GM21515 (cell line): Measurements from ENCODE around the gene ST7.

ENCODE experiments used
- ATAC-seq: cut with Tn5 transposase; IDR thresholded peaks from one replicate; pipeline ENCODE4 v1.9.1; 2021; ENCODE audit not compliant: unreplicated experiment

Gene ST7

GRCh38 chr7:117061751-117062150 lies 108.5 kb downstream of the ST7 start:
- ATAC-seq, result no peak

GRCh38 chr7:117062300-117062699 lies 109.0 kb downstream of the ST7 start:
- no peak for ATAC-seq

DNA sequence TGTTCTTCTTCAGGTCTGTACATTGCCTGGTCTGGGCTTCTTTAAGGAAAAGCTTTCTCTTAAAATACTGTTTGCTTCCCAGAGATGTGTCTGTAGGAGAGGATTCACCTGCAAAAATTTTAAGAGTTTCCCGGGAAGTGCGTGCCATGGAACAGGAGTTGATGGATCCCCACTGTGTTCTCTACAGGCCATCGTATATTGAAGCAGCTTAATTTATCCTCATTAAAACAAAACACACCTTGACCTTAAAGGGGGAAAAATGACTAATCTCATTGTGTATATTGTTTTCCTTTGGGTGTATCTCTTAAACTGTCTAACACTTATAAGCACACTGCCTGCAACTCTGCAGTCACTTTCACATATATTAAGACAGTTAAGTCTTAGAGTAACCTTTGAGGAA lies 111.4 kb downstream of the ST7 start:
- no peak for ATAC-seq

- ATAC-seq, result no peak
Observed at GRCh38 chr7:117065571-117066150, 112.4 kb downstream of the ST7 start.

DNA sequence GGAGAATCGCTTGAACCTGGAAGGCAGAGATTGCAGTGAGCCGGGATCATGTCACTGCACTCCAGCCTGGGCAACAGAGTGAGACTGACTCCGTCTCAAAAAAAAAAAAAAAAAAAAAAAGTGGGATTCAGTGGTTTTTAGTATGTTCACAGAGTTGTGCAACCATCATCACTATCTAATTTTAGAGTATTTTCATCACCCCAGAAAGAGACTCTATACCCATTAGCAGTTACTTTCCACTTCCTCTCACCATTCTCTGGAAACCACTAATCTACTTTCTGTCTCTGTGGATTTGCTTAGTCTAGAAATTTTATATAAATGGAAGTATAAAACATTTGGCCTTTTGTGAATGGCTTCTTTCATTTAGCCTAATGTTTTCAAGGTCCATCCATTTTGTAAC lies 113.4 kb downstream of the ST7 start:
- no peak for ATAC-seq

- ATAC-seq, result no peak
Observed at GRCh38 chr7:117067340-117067739, 114.0 kb downstream of the ST7 start.

- ATAC-seq, result no peak
Observed at GRCh38 chr7:117068511-117069145, 115.3 kb downstream of the ST7 start.

DNA sequence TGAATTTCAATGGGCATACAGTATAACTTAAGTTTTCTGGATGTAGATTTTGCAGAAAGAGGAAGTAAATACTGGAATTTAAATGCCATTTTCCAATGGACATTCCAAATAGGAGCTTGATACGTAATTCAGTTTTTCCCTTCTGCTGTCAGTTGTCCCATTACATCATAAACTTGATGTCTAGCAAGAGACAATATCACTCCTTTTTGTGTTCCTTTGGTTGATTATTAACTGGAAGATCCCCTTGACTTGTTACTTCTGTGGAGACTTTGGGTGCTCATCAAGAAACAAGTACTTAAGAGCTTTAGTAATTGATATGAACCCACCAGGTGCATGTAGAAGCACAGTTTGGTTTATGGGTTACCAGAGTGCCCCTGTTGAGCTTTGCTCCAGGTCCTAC lies 116.1 kb downstream of the ST7 start:
- ATAC-seq, result no peak

DNA sequence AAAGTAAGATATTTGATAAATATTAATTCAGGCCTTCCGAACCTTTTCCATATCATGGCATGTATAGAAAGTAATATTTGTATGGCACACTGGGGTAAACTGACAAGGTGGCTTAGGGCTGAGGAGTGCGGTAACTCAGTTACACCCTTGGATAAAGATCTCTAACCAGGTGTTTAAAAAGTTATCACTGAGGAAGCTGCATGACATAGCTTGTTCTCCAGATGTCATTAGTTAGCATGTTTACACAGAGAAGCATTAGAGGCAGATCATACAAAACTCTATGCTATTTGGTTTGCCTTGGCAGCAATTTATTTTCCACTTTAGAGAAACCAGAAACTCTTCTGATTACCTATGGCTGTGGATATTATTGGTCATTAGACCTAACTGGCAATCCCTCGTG lies 118.2 kb downstream of the ST7 start:
- no peak for ATAC-seq

DNA sequence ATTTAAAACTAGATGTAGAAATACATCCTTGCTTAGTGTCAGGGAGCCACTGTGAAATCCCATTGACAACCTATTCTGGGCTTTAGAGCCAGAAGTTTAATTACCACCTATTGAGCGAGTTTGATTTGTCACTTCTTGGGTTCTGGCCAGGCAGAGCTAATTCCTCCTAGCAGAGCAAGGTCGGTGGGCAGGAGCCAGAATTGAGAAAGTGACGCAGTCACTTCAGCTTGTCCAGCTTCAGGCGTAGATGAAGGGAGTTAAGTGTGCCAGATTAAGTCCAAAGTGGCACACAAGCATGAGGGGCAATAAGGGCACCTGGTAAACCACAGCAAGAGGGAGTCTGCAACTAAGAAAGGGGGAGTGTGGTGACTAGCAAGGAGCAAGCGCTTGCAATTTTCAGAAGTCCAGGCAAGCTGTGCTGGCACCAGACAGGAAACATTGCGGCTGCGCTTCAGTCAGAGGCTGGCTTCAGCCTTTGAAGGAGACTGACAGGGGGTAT lies 119.4 kb downstream of the ST7 start:
- no peak for ATAC-seq

DNA sequence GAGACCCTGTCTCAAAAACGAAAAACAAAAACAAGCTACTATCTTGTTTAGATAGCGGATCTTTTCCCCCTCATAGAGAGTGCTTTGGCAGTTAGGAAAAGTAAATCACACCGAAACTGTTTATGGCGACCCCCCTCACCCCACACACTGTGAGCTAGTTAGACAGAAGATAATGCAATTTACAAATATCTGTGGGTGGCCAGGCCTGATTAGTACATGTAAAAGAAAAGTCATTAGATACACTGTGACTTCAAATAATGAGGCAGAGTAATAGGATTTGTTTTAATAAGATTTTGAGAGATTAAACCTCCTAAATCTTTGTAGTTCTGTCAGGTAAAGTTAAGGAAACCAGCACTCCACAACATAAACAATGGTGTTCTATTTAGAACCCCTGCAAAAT lies 121.1 kb downstream of the ST7 start:
- ATAC-seq, result no peak

- ATAC-seq, result no peak
Observed at GRCh38 chr7:117075934-117076333, 122.6 kb downstream of the ST7 start.

- no peak for ATAC-seq
Observed at GRCh38 chr7:117076426-117076943, 123.2 kb downstream of the ST7 start.

GRCh38 chr7:117077658-117078057 lies 124.4 kb downstream of the ST7 start:
- no peak for ATAC-seq

DNA sequence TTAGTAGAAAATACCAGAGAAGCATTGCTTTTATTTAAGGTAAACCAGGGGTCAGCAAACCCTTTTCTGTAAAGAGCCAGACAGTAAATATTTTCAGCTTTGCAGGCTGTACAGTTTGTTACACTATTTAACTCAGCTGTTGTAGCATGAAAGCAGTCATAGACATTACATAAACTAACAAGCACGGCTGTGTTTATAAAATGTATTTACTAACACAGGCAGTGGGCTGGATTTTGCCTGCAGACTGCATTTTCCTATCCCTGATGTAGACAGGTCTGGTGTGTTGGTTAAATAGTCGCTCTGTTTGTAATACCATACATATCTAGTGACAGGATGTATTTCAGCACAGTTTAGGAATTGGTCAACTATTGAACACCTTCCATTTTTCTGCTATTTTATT lies 129.3 kb downstream of the ST7 start:
- no peak for ATAC-seq

DNA sequence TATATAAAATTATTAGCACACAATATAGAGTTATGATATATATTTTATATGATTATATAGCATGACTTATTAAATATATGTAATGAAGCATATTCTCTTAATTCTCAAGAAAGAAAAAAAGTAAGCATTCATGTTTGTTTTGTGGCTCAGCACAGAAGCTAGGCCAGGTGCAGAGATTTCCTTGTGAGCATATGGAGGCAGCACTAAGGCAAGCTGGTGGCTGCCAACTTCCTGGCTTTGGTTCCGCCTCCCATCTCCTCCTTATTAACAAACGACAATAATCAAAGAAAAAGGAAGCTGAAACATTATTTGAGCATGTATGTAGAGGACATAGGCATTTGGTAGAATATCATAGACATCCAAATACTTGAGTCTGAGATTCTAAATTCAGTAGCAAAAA lies 130.3 kb downstream of the ST7 start:
- no peak for ATAC-seq

- ATAC-seq, result no peak
Observed at GRCh38 chr7:117084286-117084685, 131.0 kb downstream of the ST7 start.

- no peak for ATAC-seq
Observed at GRCh38 chr7:117085275-117085674, 132.0 kb downstream of the ST7 start.

GRCh38 chr7:117085769-117086463 lies 132.6 kb downstream of the ST7 start:
- ATAC-seq, result no peak

DNA sequence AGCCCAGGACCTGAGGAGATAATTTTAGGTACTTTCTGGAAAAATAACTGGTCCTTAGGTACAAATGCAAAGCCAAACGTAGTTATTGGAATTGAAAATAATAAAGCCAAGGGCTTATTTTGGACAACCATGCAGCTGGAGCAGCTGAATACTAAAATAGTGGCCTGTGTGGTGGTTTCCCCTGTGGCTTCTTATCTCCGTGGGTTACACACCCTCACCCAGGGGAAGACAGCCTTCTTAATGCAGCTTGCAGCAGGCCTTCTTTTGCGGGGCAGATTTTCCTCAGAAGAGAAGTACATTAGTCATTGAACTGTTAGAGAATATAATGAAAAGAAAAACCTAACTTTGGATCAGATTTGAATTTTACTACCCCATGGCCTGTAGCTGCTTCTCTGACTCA lies 133.5 kb downstream of the ST7 start:
- no peak for ATAC-seq

- no peak for ATAC-seq
Observed at GRCh38 chr7:117087639-117088396, 134.5 kb downstream of the ST7 start.
